NCI-H748 treated with DMSO at 0.1 percent for 48 hours (cell line): Measurements from ENCODE around the gene TWIST2.

Experiments used
- DNase-seq: peaks from one replicate; lab custom pipeline; 2025; lab: John Stamatoyannopoulos, UW

Gene TWIST2

GRCh38 chr2:238939521-238940403 lies 91.9 kb downstream of the TWIST2 start:
- DNase-seq = no peak

- no peak for DNase-seq
Observed at GRCh38 chr2:238940806-238941205, 92.9 kb downstream of the TWIST2 start.

- DNase-seq = no peak
Observed at GRCh38 chr2:238941262-238941792, 93.4 kb downstream of the TWIST2 start.

- DNase-seq = no peak
Observed at GRCh38 chr2:238942080-238942725, 94.3 kb downstream of the TWIST2 start.

- no peak for DNase-seq
Observed at GRCh38 chr2:238942726-238943300, 94.9 kb downstream of the TWIST2 start.

- no peak for DNase-seq
Observed at GRCh38 chr2:238943338-238944067, 95.6 kb downstream of the TWIST2 start.

- no peak for DNase-seq
Observed at GRCh38 chr2:238945433-238946150, 97.7 kb downstream of the TWIST2 start.

GRCh38 chr2:238946318-238947242 lies 98.7 kb downstream of the TWIST2 start:
- no peak for DNase-seq

- DNase-seq = no peak
Observed at GRCh38 chr2:238947243-238947760, 99.4 kb downstream of the TWIST2 start.

- DNase-seq = no peak
Observed at GRCh38 chr2:238947920-238948710, 100.2 kb downstream of the TWIST2 start.

- no peak for DNase-seq
Observed at GRCh38 chr2:238948765-238949641, 101.1 kb downstream of the TWIST2 start.

- no peak for DNase-seq
Observed at GRCh38 chr2:238949710-238950345, 101.9 kb downstream of the TWIST2 start.

- no peak for DNase-seq
Observed at GRCh38 chr2:238950551-238950950, 102.7 kb downstream of the TWIST2 start.

GRCh38 chr2:238952261-238952919 lies 104.5 kb downstream of the TWIST2 start:
- no peak for DNase-seq

GRCh38 chr2:238954841-238955591 lies 107.1 kb downstream of the TWIST2 start:
- DNase-seq = no peak
